WTC11 (cell line): ENCODE measurements around the gene TUBB. TPM values are rescaled to one million over a fixed set of nuclear protein-coding genes. Genes with fewer than 3 reads are reported as not detected.
A peak's percentile ranks its signal among the peaks of the same experiment; 100 is the strongest.

Source experiments
- ATAC-seq: fragments of 200-7000 bp; cut with Tn5 transposase; 2 replicates; pipeline ENCODE4 v1.10.0; 2021; ENCODE audit warnings: mild to moderate bottlenecking, moderate library complexity
- CTCF ChIA-PET: fragments of 300-600 bp; sonication (Branson Sonifier 250); formaldehyde crosslinking; loops from one replicate; lab custom pipeline; 2021; ENCODE audit warnings: antibody characterized with exemption; lab: Charles Lee
- POLR2A ChIA-PET: fragments of 350-600 bp; sonication (Branson Sonifier 250); formaldehyde crosslinking; loops from one replicate; lab custom pipeline; 2021; ENCODE audit warnings: antibody characterized with exemption; lab: Charles Lee
- DNase-seq: peaks from one replicate; pipeline ENCODE4 v3.0.0; 2021; ENCODE audit warnings: low spot score
- H3K27ac Mint-ChIP-seq: 2 replicates; pipeline ENCODE4 v1.8.0; 2021; ENCODE audit warnings: mixed read lengths
- H3K27me3 Mint-ChIP-seq: 2 replicates; pipeline ENCODE4 v1.8.0; 2021; ENCODE audit warnings: low read depth, mild to moderate bottlenecking, moderate library complexity, mixed read lengths
- H3K36me3 Mint-ChIP-seq: 2 replicates; pipeline ENCODE4 v1.8.0; 2021; ENCODE audit warnings: mixed read lengths
- H3K4me1 Mint-ChIP-seq: 2 replicates; pipeline ENCODE4 v1.8.0; 2022; ENCODE audit warnings: mixed read lengths
- H3K4me3 Mint-ChIP-seq: 2 replicates; pipeline ENCODE4 v1.8.0; 2021; ENCODE audit warnings: mild to moderate bottlenecking, moderate library complexity, mixed read lengths
- H3K9me3 Mint-ChIP-seq: 2 replicates; pipeline ENCODE4 v1.8.0; 2021; ENCODE audit warnings: mixed read lengths
- ATF1 ChIP-seq: sonication (generic); formaldehyde crosslinking; IDR thresholded peaks from 2 replicates; pipeline ENCODE4 v1.8.1; 2023; ENCODE audit warnings: mild to moderate bottlenecking, moderate library complexity, missing genetic modification reagents
- CREB1 ChIP-seq: sonication (generic); formaldehyde crosslinking; IDR thresholded peaks from 2 replicates; pipeline ENCODE4 v1.8.0; 2023; ENCODE audit warnings: mild to moderate bottlenecking, missing genetic modification reagents
- ETV6 ChIP-seq: sonication (generic); formaldehyde crosslinking; IDR thresholded peaks from 2 replicates; pipeline ENCODE4 v1.8.1; 2022; ENCODE audit warnings: mild to moderate bottlenecking, missing genetic modification reagents
- FOXP1 ChIP-seq: sonication (generic); formaldehyde crosslinking; IDR thresholded peaks from 2 replicates; pipeline ENCODE4 v1.8.0; 2022; ENCODE audit warnings: missing genetic modification reagents, mild to moderate bottlenecking, moderate library complexity, borderline replicate concordance
- GRHL2 ChIP-seq: fragments of 250-450 bp; sonication (Bioruptor Pico); IDR thresholded peaks from 2 replicates; pipeline ENCODE4 v1.8.0; 2022; ENCODE audit warnings: mild to moderate bottlenecking, moderate library complexity; ENCODE audit not compliant: insufficient replicate concordance, severe bottlenecking
- JAZF1 ChIP-seq: fragments of 250-450 bp; sonication (Bioruptor Pico); IDR thresholded peaks from 2 replicates; pipeline ENCODE4 v1.9.0; 2021; ENCODE audit warnings: moderate library complexity, mild to moderate bottlenecking, inconsistent platforms
- MXD4 ChIP-seq: fragments of 250-450 bp; sonication (Bioruptor Pico); IDR thresholded peaks from 2 replicates; pipeline ENCODE4 v1.8.0; 2021; ENCODE audit warnings: mild to moderate bottlenecking, moderate library complexity, borderline replicate concordance
- NFATC4 ChIP-seq: fragments of 250-450 bp; sonication (Bioruptor Pico); IDR thresholded peaks from 2 replicates; pipeline ENCODE4 v1.9.0; 2021; ENCODE audit warnings: mild to moderate bottlenecking
- NFE2L1 ChIP-seq: sonication (generic); formaldehyde crosslinking; IDR thresholded peaks from 2 replicates; pipeline ENCODE4 v1.8.1; 2023; ENCODE audit warnings: missing genetic modification reagents
- NR1H2 ChIP-seq: sonication (generic); formaldehyde crosslinking; IDR thresholded peaks from 2 replicates; pipeline ENCODE4 v1.9.0; 2021; ENCODE audit warnings: mild to moderate bottlenecking, moderate library complexity, missing genetic modification reagents
- NR3C1 ChIP-seq: sonication (generic); formaldehyde crosslinking; conservative IDR thresholded peaks from 2 replicates; pipeline ENCODE4 v1.8.1; 2023; ENCODE audit warnings: low read depth, mild to moderate bottlenecking, missing genetic modification reagents
- RELA ChIP-seq: sonication (generic); formaldehyde crosslinking; IDR thresholded peaks from 2 replicates; pipeline ENCODE4 v1.8.1; 2022; ENCODE audit warnings: missing genetic modification reagents, mild to moderate bottlenecking, borderline replicate concordance
- RORB ChIP-seq: fragments of 250-450 bp; sonication (Bioruptor Pico); IDR thresholded peaks from 2 replicates; pipeline ENCODE4 v1.9.0; 2021; ENCODE audit warnings: mild to moderate bottlenecking
- SMAD3 ChIP-seq: sonication (generic); formaldehyde crosslinking; IDR thresholded peaks from 2 replicates; pipeline ENCODE4 v1.8.0; 2022; ENCODE audit warnings: missing genetic modification reagents, mild to moderate bottlenecking, borderline replicate concordance
- SMAD4 ChIP-seq: sonication (generic); formaldehyde crosslinking; IDR thresholded peaks from 2 replicates; pipeline ENCODE4 v1.8.0; 2022; ENCODE audit warnings: mild to moderate bottlenecking, missing genetic modification reagents
- TEAD1 ChIP-seq: sonication (generic); formaldehyde crosslinking; IDR thresholded peaks from 2 replicates; pipeline ENCODE4 v1.8.0; 2022; ENCODE audit warnings: mild to moderate bottlenecking, missing genetic modification reagents
- total RNA-seq: library from RNA; stranded (reverse); gene quantifications from 3 replicates; pipeline ENCODE4 v1.2.3, GENCODE V29; 2021
- TF ChIP-seq, protein P1 (sequence below): sonication (generic); formaldehyde crosslinking; IDR thresholded peaks from 2 replicates; pipeline ENCODE4 v1.8.1; 2023; ENCODE audit warnings: mild to moderate bottlenecking, missing genetic modification reagents
- TF ChIP-seq, protein P2 (sequence below): sonication (generic); formaldehyde crosslinking; IDR thresholded peaks from 2 replicates; pipeline ENCODE4 v1.8.1; 2022; ENCODE audit warnings: low read depth, mild to moderate bottlenecking, moderate library complexity, missing genetic modification reagents, borderline replicate concordance
- TF ChIP-seq, protein P3 (sequence below): fragments of 250-450 bp; sonication (Bioruptor Pico); IDR thresholded peaks from 2 replicates; pipeline ENCODE4 v1.9.0; 2021; ENCODE audit warnings: mild to moderate bottlenecking, borderline replicate concordance
- TF ChIP-seq, protein P4 (sequence below): sonication (generic); formaldehyde crosslinking; IDR thresholded peaks from 2 replicates; pipeline ENCODE4 v1.8.0; 2023; ENCODE audit warnings: mild to moderate bottlenecking, missing genetic modification reagents

Gene TUBB
- total RNA-seq, 1 experiment from 2014 or later: 1,503 TPM

DNA sequence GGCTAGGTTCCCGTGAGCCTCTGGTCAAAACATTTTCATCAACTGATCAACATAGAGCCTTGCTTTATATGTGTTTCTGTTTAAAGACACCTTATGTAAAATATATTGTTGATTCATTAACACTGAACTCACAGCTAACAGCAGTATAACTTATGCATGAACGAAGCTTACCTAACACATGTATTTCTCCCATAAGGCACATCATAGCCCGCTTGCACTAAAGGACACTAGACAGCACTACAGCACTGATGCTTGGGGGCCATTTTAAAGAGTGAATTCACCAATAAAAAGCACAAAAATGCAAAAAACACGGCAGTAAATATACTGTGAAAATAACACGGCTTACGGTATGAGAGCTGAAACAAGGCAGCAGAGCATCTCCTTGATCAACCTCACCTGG lies 18.4 kb downstream of the TUBB start (continued):
- TF ChIP-seq TEAD1 (CRISPR knock-in tag): no peak
- no peak for TF ChIP-seq GRHL2 (CRISPR knock-in tag)
- TF ChIP-seq RELA: no peak
- no peak for TF ChIP-seq JAZF1
- TF ChIP-seq CREB1 (CRISPR knock-in tag): no peak
- no peak for TF ChIP-seq MXD4 (CRISPR knock-in tag)
- TF ChIP-seq, protein P1, sequence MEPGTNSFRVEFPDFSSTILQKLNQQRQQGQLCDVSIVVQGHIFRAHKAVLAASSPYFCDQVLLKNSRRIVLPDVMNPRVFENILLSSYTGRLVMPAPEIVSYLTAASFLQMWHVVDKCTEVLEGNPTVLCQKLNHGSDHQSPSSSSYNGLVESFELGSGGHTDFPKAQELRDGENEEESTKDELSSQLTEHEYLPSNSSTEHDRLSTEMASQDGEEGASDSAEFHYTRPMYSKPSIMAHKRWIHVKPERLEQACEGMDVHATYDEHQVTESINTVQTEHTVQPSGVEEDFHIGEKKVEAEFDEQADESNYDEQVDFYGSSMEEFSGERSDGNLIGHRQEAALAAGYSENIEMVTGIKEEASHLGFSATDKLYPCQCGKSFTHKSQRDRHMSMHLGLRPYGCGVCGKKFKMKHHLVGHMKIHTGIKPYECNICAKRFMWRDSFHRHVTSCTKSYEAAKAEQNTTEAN (CRISPR knock-in tag): no peak
- no peak for TF ChIP-seq SMAD4 (CRISPR knock-in tag)
- TF ChIP-seq, protein P2, sequence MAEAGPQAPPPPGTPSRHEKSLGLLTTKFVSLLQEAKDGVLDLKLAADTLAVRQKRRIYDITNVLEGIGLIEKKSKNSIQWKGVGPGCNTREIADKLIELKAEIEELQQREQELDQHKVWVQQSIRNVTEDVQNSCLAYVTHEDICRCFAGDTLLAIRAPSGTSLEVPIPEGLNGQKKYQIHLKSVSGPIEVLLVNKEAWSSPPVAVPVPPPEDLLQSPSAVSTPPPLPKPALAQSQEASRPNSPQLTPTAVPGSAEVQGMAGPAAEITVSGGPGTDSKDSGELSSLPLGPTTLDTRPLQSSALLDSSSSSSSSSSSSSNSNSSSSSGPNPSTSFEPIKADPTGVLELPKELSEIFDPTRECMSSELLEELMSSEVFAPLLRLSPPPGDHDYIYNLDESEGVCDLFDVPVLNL (CRISPR knock-in tag): no peak
- TF ChIP-seq, protein P3, sequence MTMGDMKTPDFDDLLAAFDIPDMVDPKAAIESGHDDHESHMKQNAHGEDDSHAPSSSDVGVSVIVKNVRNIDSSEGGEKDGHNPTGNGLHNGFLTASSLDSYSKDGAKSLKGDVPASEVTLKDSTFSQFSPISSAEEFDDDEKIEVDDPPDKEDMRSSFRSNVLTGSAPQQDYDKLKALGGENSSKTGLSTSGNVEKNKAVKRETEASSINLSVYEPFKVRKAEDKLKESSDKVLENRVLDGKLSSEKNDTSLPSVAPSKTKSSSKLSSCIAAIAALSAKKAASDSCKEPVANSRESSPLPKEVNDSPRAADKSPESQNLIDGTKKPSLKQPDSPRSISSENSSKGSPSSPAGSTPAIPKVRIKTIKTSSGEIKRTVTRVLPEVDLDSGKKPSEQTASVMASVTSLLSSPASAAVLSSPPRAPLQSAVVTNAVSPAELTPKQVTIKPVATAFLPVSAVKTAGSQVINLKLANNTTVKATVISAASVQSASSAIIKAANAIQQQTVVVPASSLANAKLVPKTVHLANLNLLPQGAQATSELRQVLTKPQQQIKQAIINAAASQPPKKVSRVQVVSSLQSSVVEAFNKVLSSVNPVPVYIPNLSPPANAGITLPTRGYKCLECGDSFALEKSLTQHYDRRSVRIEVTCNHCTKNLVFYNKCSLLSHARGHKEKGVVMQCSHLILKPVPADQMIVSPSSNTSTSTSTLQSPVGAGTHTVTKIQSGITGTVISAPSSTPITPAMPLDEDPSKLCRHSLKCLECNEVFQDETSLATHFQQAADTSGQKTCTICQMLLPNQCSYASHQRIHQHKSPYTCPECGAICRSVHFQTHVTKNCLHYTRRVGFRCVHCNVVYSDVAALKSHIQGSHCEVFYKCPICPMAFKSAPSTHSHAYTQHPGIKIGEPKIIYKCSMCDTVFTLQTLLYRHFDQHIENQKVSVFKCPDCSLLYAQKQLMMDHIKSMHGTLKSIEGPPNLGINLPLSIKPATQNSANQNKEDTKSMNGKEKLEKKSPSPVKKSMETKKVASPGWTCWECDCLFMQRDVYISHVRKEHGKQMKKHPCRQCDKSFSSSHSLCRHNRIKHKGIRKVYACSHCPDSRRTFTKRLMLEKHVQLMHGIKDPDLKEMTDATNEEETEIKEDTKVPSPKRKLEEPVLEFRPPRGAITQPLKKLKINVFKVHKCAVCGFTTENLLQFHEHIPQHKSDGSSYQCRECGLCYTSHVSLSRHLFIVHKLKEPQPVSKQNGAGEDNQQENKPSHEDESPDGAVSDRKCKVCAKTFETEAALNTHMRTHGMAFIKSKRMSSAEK: no peak
- TF ChIP-seq, protein P4, sequence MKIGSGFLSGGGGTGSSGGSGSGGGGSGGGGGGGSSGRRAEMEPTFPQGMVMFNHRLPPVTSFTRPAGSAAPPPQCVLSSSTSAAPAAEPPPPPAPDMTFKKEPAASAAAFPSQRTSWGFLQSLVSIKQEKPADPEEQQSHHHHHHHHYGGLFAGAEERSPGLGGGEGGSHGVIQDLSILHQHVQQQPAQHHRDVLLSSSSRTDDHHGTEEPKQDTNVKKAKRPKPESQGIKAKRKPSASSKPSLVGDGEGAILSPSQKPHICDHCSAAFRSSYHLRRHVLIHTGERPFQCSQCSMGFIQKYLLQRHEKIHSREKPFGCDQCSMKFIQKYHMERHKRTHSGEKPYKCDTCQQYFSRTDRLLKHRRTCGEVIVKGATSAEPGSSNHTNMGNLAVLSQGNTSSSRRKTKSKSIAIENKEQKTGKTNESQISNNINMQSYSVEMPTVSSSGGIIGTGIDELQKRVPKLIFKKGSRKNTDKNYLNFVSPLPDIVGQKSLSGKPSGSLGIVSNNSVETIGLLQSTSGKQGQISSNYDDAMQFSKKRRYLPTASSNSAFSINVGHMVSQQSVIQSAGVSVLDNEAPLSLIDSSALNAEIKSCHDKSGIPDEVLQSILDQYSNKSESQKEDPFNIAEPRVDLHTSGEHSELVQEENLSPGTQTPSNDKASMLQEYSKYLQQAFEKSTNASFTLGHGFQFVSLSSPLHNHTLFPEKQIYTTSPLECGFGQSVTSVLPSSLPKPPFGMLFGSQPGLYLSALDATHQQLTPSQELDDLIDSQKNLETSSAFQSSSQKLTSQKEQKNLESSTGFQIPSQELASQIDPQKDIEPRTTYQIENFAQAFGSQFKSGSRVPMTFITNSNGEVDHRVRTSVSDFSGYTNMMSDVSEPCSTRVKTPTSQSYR (CRISPR knock-in tag): no peak
- no peak for TF ChIP-seq NFE2L1 (CRISPR knock-in tag)
- TF ChIP-seq, all 79 proteins: peak for 0

DNA sequence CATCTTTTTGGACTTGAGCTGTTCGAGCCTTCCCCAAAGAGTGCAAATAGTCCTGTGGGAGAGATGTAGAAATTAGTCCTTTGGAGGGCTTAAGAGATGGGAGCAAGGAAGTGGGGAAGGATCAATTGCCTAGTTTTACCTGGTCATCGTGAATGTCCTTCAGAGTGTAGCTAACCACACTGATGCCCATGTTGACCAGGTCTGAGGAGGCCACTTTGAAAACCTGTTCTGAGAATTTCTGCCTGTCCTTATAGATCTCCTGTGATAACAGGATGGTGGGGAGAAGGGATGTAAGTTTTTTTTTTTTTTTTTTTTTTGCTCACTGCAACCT lies 20.4 kb downstream of the TUBB start:
- ChIA-PET CTCF (interaction anchor here (1.1 to 2.1 kb wide), 2 partner anchors 10 to 53 kb away, joined by 3 to 8 read pairs; no protein-coding TSS in a partner anchor), POLR2A (no interaction called here)
- H3K4me3 Mint-ChIP-seq: peak overlapping the region; percentile 46
- DNase-seq (no peak), ATAC-seq (no peak)
- peaks cover 5% of the 10 kb centered on the region; the same call in 1 of the 2 replicates for H3K27me3 Mint-ChIP-seq
- peaks cover 24% of the 10 kb centered on the region for H3K4me1 Mint-ChIP-seq
- H3K9me3 Mint-ChIP-seq: no peaks in the 10 kb centered on the region
- peaks cover 65% of the 10 kb centered on the region for H3K36me3 Mint-ChIP-seq
- TF ChIP-seq ETV6 (CRISPR knock-in tag) (no peak), FOXP1 (no peak), RORB (no peak), NR1H2 (no peak), NR3C1 (CRISPR knock-in tag) (no peak), TEAD1 (CRISPR knock-in tag) (no peak), CREB1 (CRISPR knock-in tag) (no peak), ATF1 (CRISPR knock-in tag) (no peak), GRHL2 (CRISPR knock-in tag) (no peak), NFATC4 (CRISPR knock-in tag) (no peak), SMAD3 (CRISPR knock-in tag) (no peak)
- TF ChIP-seq, protein P1 (CRISPR knock-in tag): no peak
- peak overlapping the region; percentile 41; the same call in 1 of the 2 replicates for H3K27ac Mint-ChIP-seq
